H1 (cell line): ENCODE results near the gene ADCY5. TPM values are rescaled to one million over a fixed set of nuclear protein-coding genes. Genes with fewer than 3 reads are reported as not detected.

Experiments
- CTCF ChIA-PET: fragments of 300-600 bp; sonication (Branson Sonifier 250); formaldehyde crosslinking; loops from one replicate; lab custom pipeline; 2021; ENCODE audit not compliant: partially characterized antibody; lab: Charles Lee
- POLR2A ChIA-PET: fragments of 300-600 bp; sonication (Branson Sonifier 250); formaldehyde crosslinking; loops from one replicate; lab custom pipeline; 2021; ENCODE audit warnings: inconsistent platforms; ENCODE audit not compliant: partially characterized antibody; lab: Charles Lee
- DNase-seq, 2 experiments: peaks; one replicate each; pipeline versions ENCODE4 v3.0.0 to v3.0.0-alpha.2; 2010 to 2022; ENCODE audit warnings: low spot score in 2 of 2, low read depth in 1 of 2, mixed read lengths in 1 of 2
- FAIRE-seq: peaks from 2 replicates; lab custom pipeline; 2011; peaks lifted over from hg19 to GRCh38; lab: Jason Lieb, UNC
- H2AFZ ChIP-seq: 2 replicates; pipeline ENCODE4 v1.8.1; 2012; ENCODE audit warnings: low read length, inconsistent platforms
- H2AK5ac ChIP-seq: 2 replicates; pipeline ENCODE4 v1.6.1; 2013; ENCODE audit warnings: low read depth, low read length
- H2BK120ac ChIP-seq: replicated peaks from 2 replicates; pipeline ENCODE3; 2013; ENCODE audit warnings: low read depth, low read length, inconsistent platforms
- H2BK12ac ChIP-seq: 2 replicates; pipeline ENCODE4 v1.6.1; 2013; ENCODE audit warnings: low read depth, low read length
- H2BK15ac ChIP-seq: 2 replicates; pipeline ENCODE4 v1.6.1; 2013; ENCODE audit warnings: low read length
- H2BK20ac ChIP-seq: 2 replicates; pipeline ENCODE4 v1.6.1; 2013; ENCODE audit warnings: low read length
- H2BK5ac ChIP-seq: 2 replicates; pipeline ENCODE4 v1.6.1; 2013; ENCODE audit warnings: low read depth, low read length
- H3K14ac ChIP-seq: 2 replicates; pipeline ENCODE4 v1.6.1; 2013; ENCODE audit warnings: inconsistent platforms; ENCODE audit not compliant: insufficient read length
- H3K18ac ChIP-seq: 2 replicates; pipeline ENCODE4 v1.6.1; 2013; ENCODE audit warnings: low read length; ENCODE audit errors: extremely low read depth
- H3K23ac ChIP-seq: 2 replicates; pipeline ENCODE4 v1.6.1; 2013; ENCODE audit warnings: inconsistent platforms; ENCODE audit not compliant: insufficient read length
- H3K23me2 ChIP-seq: 2 replicates; pipeline ENCODE4 v1.6.1; 2013; ENCODE audit warnings: low read depth, low read length
- H3K27ac ChIP-seq: 2 replicates; pipeline ENCODE4 v1.6.1; 2011; ENCODE audit warnings: low read depth, low read length, inconsistent platforms
- H3K27me3 ChIP-seq, 4 experiments: replicated peaks in 1 of 4; 1 replicate in 1 of 4; 2 replicates in 3 of 4; pipeline versions ENCODE4 v1.6.1 to v1.8.1; 2011 to 2013; ENCODE audit warnings: low read length in 3 of 4, mild to moderate bottlenecking in 3 of 4, inconsistent platforms in 2 of 4, mixed read lengths in 2 of 4, moderate library complexity in 1 of 4; ENCODE audit not compliant: control insufficient read depth in 3 of 4, insufficient read depth in 3 of 4; ENCODE audit errors: extremely low read depth in 1 of 4
- H3K36me3 ChIP-seq, 4 experiments: 2 replicates each; pipeline versions ENCODE4 v1.6.1 to v1.8.1; 2011 to 2013; ENCODE audit warnings: mild to moderate bottlenecking in 4 of 4, low read length in 3 of 4, moderate library complexity in 2 of 4, control low read depth in 1 of 4, inconsistent platforms in 1 of 4; ENCODE audit not compliant: insufficient read depth in 4 of 4, control insufficient read depth in 2 of 4
- H3K4ac ChIP-seq: replicated peaks from 2 replicates; pipeline ENCODE3; 2013; ENCODE audit warnings: low read length, low read depth, mixed read lengths, inconsistent platforms; ENCODE audit not compliant: insufficient read length
- H3K4me1 ChIP-seq, 4 experiments: replicated peaks in 1 of 4; 1 replicate in 1 of 4; 2 replicates in 3 of 4; pipeline versions ENCODE4 v1.6.1 to v1.8.1; 2011 to 2013; ENCODE audit warnings: low read length in 3 of 4, inconsistent platforms in 2 of 4, mixed read lengths in 1 of 4; ENCODE audit not compliant: insufficient read depth in 4 of 4, control insufficient read depth in 3 of 4
- H3K4me2 ChIP-seq, 2 experiments: 2 replicates each; pipeline versions ENCODE4 v1.6.1 to v1.8.1; 2011 to 2013; ENCODE audit warnings: low read depth in 2 of 2, low read length in 2 of 2, control low read depth in 1 of 2, inconsistent platforms in 1 of 2, mild to moderate bottlenecking in 1 of 2; ENCODE audit not compliant: insufficient read depth in 1 of 2
- H3K4me3 ChIP-seq, 4 experiments: fragments of 200-600, 300-600 bp in 1 of 4; sonication (generic), shearing (Covaris generic), sonication (Bioruptor Twin) in 1 of 4; 2 replicates each; pipeline versions ENCODE4 v1.5.1 to v1.8.1; 2011 to 2016; ENCODE audit warnings: low read length in 4 of 4, low read depth in 3 of 4, control low read depth in 2 of 4, inconsistent platforms in 2 of 4, mild to moderate bottlenecking in 2 of 4, mixed read lengths in 1 of 4, moderate library complexity in 1 of 4; ENCODE audit not compliant: insufficient read depth in 2 of 4; ENCODE audit errors: extremely low read depth in 1 of 4
- H3K56ac ChIP-seq: replicated peaks from 2 replicates; pipeline ENCODE3; 2013; ENCODE audit warnings: low read depth, mild to moderate bottlenecking, mixed read lengths, low read length, inconsistent platforms; ENCODE audit not compliant: insufficient read length
- H3K79me1 ChIP-seq: 2 replicates; pipeline ENCODE4 v1.6.1; 2013; ENCODE audit warnings: low read depth, low read length, control low read depth
- H3K79me2 ChIP-seq, 2 experiments: 2 replicates each; pipeline versions ENCODE4 v1.6.1 to v1.8.1; 2012 to 2013; ENCODE audit warnings: low read length in 2 of 2, mild to moderate bottlenecking in 2 of 2, inconsistent platforms in 1 of 2; ENCODE audit not compliant: insufficient read depth in 2 of 2, control insufficient read depth in 1 of 2
- H3K9ac ChIP-seq, 4 experiments: replicated peaks in 1 of 4; 1 replicate in 1 of 4; 2 replicates in 3 of 4; pipeline versions ENCODE4 v1.6.1 to v1.8.1; 2011 to 2013; ENCODE audit warnings: low read depth in 3 of 4, low read length in 3 of 4, control low read depth in 2 of 4, mild to moderate bottlenecking in 2 of 4, moderate library complexity in 2 of 4, inconsistent platforms in 1 of 4; ENCODE audit errors: extremely low read depth in 1 of 4
- H3K9me3 ChIP-seq, 2 experiments: 2 replicates each; pipeline versions ENCODE4 v1.6.1 to v1.8.1; 2012 to 2013; ENCODE audit warnings: mild to moderate bottlenecking in 2 of 2, moderate library complexity in 2 of 2, control low read depth in 1 of 2, inconsistent platforms in 1 of 2, low read depth in 1 of 2, low read length in 1 of 2, mixed read lengths in 1 of 2; ENCODE audit not compliant: insufficient read depth in 2 of 2
- H4K20me1 ChIP-seq, 2 experiments: replicated peaks in 1 of 2; 2 replicates each; pipeline versions ENCODE3 to v1.8.1; 2011 to 2013; ENCODE audit warnings: inconsistent platforms in 2 of 2, low read length in 2 of 2, mild to moderate bottlenecking in 1 of 2; ENCODE audit not compliant: insufficient read depth in 2 of 2, control insufficient read depth in 1 of 2
- H4K5ac ChIP-seq: 2 replicates; pipeline ENCODE4 v1.6.1; 2013; ENCODE audit warnings: low read length, low read depth, mixed read lengths, inconsistent platforms; ENCODE audit not compliant: insufficient read length
- H4K8ac ChIP-seq: 2 replicates; pipeline ENCODE4 v1.8.0; 2013; ENCODE audit warnings: mild to moderate bottlenecking, moderate library complexity, low read length, inconsistent platforms; ENCODE audit not compliant: insufficient read depth; ENCODE audit errors: extremely low read depth
- H4K91ac ChIP-seq: replicated peaks from 2 replicates; pipeline ENCODE3; 2013; ENCODE audit warnings: low read length, mixed read lengths, inconsistent platforms; ENCODE audit not compliant: insufficient read length
- BACH1 ChIP-seq: IDR thresholded peaks from 2 replicates; pipeline ENCODE4 v1.6.1; 2012; ENCODE audit warnings: low read length, improper control_type of control experiment
- BCL11A ChIP-seq, 2 experiments: IDR thresholded peaks; one replicate each; pipeline ENCODE4 v1.6.1; 2011; ENCODE audit warnings: low read depth in 2 of 2, low read length in 2 of 2, mild to moderate bottlenecking in 2 of 2
- GABPA ChIP-seq: IDR thresholded peaks from 2 replicates; pipeline ENCODE4 v1.6.1; 2011; ENCODE audit warnings: mild to moderate bottlenecking, low read length, moderate library complexity, borderline replicate concordance; ENCODE audit not compliant: insufficient read depth
- SIN3A ChIP-seq, 2 experiments: IDR thresholded peaks in 1 of 2; conservative IDR thresholded peaks in 1 of 2; 2 replicates each; pipeline ENCODE4 v1.6.1; 2011 to 2012; ENCODE audit warnings: low read length in 2 of 2, improper control_type of control experiment in 1 of 2, low read depth in 1 of 2, mild to moderate bottlenecking in 1 of 2
- SIX5 ChIP-seq: IDR thresholded peaks from 2 replicates; pipeline ENCODE4 v1.6.1; 2011; ENCODE audit warnings: mild to moderate bottlenecking, low read depth, low read length
- TEAD4 ChIP-seq: IDR thresholded peaks from 2 replicates; pipeline ENCODE4 v1.6.1; 2012; ENCODE audit warnings: low read depth, low read length, inconsistent platforms, mixed read lengths
- ZNF274 ChIP-seq: IDR thresholded peaks from 2 replicates; pipeline ENCODE4 v1.7.0; 2012; ENCODE audit warnings: low read length, borderline replicate concordance; ENCODE audit errors: extremely low read depth
- WGBS, 2 experiments: shearing (Covaris generic) in 1 of 2; methylation state at CpG; one replicate each; pipeline versions ENCODE4 v1.1.6 to v1.1.7; 2013 to 2015; ENCODE audit warnings: low lambda C conversion rate in 2 of 2, mixed read lengths in 2 of 2, inconsistent platforms in 1 of 2, low coverage in 1 of 2, missing lambda C conversion rate in 1 of 2; ENCODE audit not compliant: insufficient replicate concordance in 2 of 2, insufficient coverage in 1 of 2, insufficient read length in 1 of 2; ENCODE audit errors: extremely low coverage in 1 of 2, missing lambda C conversion rate in 1 of 2; 5-methylcytosine and 5-hydroxymethylcytosine counted together
- polyA plus RNA-seq, 7 experiments: library from polyadenylated mRNA; depleted of rRNA in 3 of 7; stranded (reverse) in 5 of 7; unstranded in 2 of 7; fragments of >200 nt in 5 of 7; fragments of 200-250 nt in 2 of 7; gene quantifications; 1 replicate in 5 of 7; 2 replicates in 1 of 7; 4 replicates in 1 of 7; pipeline versions ENCODE4 v1.2.1 to v1.2.3, GENCODE V29; 2011 to 2013; ENCODE audit warnings: missing spikeins in 2 of 7, mixed read lengths in 2 of 7
- total RNA-seq: library from RNA; stranded (reverse); fragmentation: NEBNext Ultra II Directional; extraction: Animal tissue kit (Norgen Biotek cat#: 25700); gene quantifications from 2 replicates; pipeline ENCODE4 v1.2.1, GENCODE V29; 2021
- TF ChIP-seq, protein P1 (sequence below): IDR thresholded peaks from 2 replicates; pipeline ENCODE4 v1.6.1; 2011; ENCODE audit warnings: low read depth, mild to moderate bottlenecking, low read length; ENCODE audit not compliant: insufficient read depth

Gene ADCY5
- total and polyA plus RNA-seq, 2 of the 8 experiments (the other 6 are each of a cell fraction or from before 2014, with no cell fraction given), result 18.9 to 40.8 TPM

DNA sequence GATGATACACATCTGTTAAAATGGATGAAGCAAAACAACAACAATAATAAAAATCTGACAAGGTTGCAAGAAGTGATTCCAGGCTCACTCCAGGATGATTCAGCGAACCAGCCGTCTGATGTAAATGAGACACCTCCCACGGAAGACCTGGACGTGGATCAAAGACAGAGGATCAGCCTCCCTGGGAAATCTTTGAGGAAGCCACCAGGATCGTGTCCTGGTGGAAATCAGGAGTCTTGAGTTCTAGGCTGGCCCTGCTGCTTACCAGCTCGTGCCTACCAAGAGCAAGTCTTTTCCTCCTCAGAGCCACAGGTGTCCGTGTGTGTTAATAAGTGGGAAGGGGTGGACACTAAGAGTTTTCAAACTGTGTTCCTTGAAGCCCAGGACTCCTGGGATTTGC, 15.3 kb upstream of the ADCY5 start:
- Histone ChIP-seq H3K9me3 (no peaks in the 10 kb centered on the region), H3K23ac (no peak overlapping the region), H3K4me1 (peaks cover 0 to 3% (median 0%) of the 10 kb centered on the region in 4 experiments; a peak in 2 of 7 replicates), H2BK5ac (no peak overlapping the region), H3K56ac (no peak overlapping the region), H3K36me3 (no peaks in the 10 kb centered on the region), H3K18ac (no peak overlapping the region), H2AFZ (no peak overlapping the region), H2BK120ac (no peak overlapping the region), H2AK5ac (no peak overlapping the region), H4K20me1 (no peaks in the 10 kb centered on the region), H3K4me2 (no peak overlapping the region), H3K23me2 (no peaks in the 10 kb centered on the region), H3K79me1 (no peaks in the 10 kb centered on the region), H4K8ac (no peak overlapping the region), H2BK15ac (no peak overlapping the region), H3K4me3 (no peak overlapping the region), H3K4ac (no peak overlapping the region), H3K9ac (no peak overlapping the region), H3K27me3 (no peaks in the 10 kb centered on the region), H4K5ac (no peak overlapping the region), H3K79me2 (no peaks in the 10 kb centered on the region), H3K27ac (no peak overlapping the region), H3K14ac (no peak overlapping the region), H2BK12ac (no peak overlapping the region), H2BK20ac (no peak overlapping the region), H4K91ac (no peak overlapping the region)
- DNase-seq (no peak), FAIRE-seq (no peak)
- POLR2A ChIA-PET, result interaction anchor here (0.7 kb wide), 1 partner anchor 92 kb away, joined by 3 read pairs; no protein-coding TSS in a partner anchor
- WGBS, 2 experiments, result 89% methylated on average over 7 of the region's 7 CpGs; no CpG with 5 or more reads in 1 of the 2 experiments
- CTCF ChIA-PET, result interaction anchor here (1.0 to 1.6 kb wide), 5 partner anchors 13 to 178 kb away, joined by 3 to 5 read pairs (median 4); no protein-coding TSS in a partner anchor
- no peak for TF ChIP-seq SIN3A (conservative IDR thresholded peaks at IDR 0.05 in 1 of 2, IDR thresholded peaks at IDR 0.05 in 1 of 2; ENCODE audit: low read depth in 1 of 2, low read length in 2 of 2)
- TF ChIP-seq, protein P1, sequence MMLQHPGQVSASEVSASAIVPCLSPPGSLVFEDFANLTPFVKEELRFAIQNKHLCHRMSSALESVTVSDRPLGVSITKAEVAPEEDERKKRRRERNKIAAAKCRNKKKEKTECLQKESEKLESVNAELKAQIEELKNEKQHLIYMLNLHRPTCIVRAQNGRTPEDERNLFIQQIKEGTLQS, result no peak
- no peak for TF ChIP-seq BCL11A (IDR thresholded peaks at IDR 0.05; ENCODE audit: low read depth in 2 of 2, low read length in 2 of 2)
- no peak for TF ChIP-seq SIX5
- no peak for TF ChIP-seq TEAD4
- TF ChIP-seq GABPA, result no peak
- TF ChIP-seq BACH1, result no peak
- no peak for TF ChIP-seq ZNF274
